Islet precursor cell (in vitro differentiated cells): ENCODE measurements around the gene ELFN1.

Experiments used
- DNase-seq: peaks from one replicate; pipeline ENCODE4 v3.0.0-alpha.2; 2018

ELFN1 gene

DNA sequence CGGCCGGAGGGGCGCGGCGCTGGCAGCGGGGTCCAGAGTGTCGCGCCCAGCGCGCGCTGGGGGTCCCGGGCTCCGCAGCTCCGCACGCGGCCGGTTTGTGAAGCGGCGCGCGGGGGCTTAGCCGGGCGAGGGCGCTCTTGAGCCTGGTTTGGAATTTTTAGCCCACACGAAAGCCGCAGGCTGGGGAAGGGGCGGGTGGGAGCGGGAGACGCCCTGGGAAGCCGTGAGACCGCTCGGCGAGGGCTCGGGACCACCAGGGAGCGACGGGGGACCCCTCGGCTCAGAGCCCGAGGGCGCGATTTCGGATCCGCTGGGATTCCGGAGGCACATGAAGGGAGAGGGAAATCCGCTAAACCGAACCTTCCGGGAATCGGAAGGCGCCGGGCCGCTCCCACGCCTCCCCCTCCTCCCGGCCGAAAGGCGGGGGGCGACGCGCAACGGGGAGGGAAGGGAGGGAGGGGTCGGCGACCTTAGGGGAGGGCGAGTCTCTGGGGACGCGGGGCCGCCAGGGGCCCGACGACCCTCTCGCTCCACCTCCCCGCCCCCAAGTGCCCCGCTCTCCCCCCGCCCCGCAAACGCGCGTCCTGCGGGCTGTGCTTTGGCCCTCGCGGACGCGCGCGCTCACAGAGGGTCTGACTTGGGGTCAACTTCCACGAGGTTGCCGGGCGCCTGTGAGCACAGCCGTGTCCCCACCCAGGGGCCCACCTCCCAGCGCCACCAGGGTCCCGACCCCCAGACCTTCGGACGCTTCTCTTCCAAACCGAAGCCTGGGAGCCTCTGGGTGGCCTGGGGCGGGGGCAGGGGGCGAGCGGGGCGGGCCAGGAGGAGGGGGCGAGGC is 5.1 kb upstream of the ELFN1 start:
- peak; percentile 87 for DNase-seq

DNA sequence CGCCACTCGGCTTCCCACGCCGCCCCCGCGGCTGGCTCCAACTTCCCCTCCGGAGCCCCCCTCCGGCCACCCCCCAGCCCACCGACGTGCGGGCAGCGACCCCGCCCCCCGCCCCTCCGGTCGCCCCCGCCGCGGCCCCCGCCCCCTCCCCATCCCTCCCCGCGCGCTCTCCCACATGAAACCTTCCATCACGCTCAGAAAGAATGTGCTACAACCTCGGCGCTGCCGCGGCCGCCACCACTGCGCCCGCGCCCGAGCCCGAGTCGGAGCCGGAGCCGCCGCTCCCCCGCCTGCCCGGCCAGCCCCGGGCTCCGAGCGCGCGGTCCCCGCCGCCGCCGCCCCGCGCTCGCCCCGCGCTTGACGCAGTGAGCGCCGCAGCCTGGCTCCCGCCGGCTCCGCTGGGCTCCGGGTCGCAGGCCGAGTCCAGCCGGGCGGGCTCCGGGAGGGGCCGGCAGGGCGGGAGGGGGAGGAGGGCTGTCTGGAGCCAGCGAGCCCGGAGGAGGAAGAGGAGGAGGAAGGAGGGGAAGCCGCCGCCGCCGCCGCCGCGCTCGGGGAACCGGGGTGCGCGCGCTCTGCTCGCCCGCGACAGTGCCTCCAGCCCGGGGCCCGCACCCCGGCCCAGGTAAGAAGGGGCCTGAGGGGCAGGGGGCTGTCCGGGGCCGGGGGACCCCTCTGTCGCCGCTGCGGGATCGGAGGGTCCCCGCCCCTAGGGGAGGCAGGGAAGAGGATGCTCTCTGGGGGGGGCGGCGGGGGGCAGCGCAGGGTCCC is 4.3 kb upstream of the ELFN1 start:
- DNase-seq: peak; percentile 61

DNA sequence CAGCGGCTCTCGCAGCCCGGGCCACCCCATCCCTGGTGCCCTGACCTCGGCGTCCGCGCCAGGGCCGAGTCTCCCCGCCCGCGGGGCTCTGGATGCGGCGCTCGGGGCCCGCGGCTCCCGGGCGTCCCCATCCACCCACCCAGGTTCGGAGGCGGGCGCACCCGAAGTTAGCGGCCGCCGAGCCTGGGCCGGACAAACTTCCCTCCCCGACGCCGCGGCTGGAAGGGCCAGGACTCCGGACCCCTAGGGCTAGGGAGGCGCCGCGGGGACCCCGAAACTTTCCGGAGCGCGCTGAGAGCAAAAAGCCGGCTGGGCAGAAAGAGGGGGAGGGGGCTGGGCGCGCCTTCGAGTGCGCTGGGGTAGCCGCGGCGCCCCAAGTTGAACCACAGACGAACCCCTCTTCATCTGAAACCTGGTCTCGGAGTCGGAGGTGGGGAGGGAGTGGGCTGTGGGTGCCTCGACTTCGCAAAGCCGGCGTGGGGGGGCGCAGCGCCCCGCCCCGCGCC is 3.7 kb upstream of the ELFN1 start:
- peak; percentile 56 for DNase-seq

DNA sequence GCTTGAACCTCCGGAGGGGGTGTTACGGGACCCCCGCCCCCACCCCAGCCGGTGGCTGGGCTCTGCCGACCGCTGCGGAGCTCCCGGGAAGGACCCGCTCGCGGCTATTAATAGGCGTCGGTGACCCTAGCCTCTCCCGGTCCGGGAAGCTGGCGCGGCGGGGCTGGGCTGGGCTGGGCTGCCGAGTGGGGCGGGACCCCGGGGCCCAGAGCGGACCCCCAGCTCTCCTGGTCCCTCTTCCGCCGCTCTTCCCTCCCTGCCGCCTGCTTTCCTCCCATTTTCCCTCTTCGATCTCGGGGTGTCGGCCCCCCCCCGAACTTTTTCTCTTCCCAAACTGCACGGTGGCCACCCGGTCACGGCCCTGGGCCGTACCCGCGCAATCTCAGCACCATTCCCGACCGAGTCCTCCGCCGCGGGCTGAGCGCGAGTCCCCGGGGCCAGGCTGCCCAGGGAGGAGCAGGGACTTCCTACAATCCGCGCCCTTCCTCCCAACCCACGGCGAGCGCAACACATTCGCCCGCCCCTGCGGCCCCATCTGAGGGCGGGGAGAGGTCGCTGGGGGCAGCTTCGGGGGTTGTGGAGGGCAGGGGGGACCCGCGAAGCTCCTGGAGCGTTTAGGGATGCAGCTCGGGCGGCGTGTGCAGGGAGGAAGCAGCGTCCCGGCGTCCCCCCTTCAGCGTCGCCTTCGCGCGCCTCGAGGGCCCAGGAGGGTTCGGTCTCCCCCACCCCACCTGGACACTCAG is 3.1 kb upstream of the ELFN1 start:
- peak; percentile 59 for DNase-seq

DNA sequence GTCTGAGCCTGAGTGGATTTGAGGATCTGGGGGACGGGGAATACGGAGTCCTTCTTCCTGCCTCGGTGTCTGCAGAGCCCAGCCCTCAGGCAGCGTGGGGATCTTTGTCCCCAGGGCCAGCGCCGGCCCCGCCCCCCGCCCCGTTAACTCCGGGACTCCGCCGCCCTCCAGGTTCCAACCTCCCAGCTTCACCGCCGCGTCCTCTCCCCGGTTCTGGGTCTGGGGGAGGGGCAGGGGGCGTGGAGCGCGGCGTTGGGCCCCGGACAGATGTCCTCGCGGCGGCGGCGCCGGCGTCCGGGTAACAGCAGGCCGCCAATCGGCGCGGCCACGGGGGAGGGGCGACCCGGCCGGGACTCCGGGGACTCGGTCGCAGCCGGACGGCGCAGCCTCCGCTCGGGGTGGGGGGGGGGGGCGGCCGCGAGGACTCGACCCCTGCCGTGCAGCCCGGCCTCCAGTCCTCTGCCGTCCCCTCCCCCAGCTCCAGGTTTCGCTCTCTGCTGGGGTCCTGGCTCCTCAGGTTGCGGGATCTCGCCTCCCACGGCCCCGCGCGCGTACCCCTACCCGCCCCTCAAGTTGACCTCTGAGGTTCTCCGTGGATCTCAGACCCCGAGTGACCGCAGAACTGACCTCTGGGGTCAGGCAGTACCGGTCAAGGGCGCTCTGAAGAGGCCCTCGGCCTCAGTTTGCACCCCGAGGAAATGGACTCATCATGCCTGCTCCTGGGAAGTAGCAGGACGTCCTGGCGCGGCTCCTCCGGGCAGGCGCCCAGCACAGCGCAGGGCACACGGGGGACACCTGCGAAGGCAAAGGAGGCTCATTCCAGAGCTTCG is 2.3 kb upstream of the ELFN1 start:
- DNase-seq: peak; percentile 65

DNA sequence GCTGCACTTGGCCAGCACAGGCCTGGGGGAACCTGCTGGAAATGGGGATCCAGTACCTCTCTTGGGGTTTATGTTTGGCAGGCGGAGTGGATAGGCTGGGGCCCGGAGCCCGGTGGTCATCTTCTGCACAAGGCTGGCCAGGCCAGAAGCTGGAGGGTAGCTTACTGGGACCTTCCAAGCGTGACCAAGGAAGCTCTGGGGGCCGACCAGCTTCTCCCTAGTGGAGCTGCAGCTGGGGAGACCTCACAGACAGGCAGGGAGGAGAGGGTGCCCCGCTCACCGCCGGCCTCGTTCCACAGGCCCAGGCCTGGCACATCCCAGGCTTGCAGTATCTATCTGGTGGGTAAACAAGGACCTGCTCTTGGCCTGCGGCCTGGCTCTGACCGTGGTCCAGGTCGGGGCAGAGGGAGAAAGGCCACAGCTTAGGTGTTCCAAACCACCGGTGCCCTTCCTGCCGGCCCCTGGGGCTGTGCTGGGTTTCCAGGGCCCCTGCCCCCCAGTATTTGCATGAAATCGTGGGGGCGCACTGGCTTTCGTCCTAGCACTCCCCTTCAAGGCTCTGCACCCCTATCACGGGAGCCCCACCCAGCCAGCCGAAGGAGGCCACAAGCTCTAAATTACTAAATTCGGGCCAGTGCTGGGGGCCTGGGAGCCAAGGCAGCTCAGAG is 1.5 kb upstream of the ELFN1 start:
- DNase-seq: peak; percentile 58

DNA sequence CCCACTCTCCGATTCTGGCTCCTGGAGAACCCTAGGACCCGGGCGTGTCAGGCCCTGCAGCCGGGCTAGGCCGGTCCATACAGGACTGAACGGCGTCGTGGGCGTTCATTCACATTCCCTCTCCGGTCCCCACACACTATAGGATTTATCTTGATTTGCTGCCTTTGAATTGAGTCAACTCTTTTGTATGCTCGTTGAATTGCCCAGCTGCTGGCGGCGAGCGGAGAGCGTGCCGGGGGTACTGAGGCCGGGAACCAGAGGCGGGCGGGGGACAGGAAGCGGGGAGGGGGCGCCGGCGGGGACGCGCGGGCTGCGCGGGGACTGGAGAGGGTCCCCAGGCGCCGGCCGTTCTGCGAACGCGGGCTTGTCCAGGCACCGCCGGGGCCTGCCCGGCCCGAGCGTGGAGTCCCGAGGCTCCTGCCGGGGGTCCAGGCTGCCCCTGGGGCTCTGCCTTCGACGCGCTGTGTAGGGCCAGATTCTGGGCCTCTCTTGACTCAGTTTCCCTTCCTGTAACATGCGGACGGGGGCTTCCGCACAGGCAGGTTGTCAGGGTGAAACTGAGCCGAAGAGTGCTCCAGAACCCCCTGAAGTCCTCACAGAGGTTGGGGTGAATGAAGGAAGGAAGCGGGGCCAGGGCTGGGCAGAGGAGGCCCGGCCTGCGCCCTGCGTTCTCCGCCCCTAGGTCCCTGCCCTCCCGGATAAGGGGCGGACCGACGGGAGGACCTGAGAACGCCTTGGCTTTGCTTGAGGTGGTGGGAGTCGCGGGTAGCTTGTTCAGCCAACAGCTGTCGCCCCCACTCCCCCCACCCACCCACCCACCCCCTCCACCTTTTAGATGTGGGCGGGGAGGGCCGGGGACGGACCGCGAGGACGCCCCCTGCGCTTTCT is 769 bp upstream of the ELFN1 start:
- DNase-seq: peak; percentile 85

DNA sequence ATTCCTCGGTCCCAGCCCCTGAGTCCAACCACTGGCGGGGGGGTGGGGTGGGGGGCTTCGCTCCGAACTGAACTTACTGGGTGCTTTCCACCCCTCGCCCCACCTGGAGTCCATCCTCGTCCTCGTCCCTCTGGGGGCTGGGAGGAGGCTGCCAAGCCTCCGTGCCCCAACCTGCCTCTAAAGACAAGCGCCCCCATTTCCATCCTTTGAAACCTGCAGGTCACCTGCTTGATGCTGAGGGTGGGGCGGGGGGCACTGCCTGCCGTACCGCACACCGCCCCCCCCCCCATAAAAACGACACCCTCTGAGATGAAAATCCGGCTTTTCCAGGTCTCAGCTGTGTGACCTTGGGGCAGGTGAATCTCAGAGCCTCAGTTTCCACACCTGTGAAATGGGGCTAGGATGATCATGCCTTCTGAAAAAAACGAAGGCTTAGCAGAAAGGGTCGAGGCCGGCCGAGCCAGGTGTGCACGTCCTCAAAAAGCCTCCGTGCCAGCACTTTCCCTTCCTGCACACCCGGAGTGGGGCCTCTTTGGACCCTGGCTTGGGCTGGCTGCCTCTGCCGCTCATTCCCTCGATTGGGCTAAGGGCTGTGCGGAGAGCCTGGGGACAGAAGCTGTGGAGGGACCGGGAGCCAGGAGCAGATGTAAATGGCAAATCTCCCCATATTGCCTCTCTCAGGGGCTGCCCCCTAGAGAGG is 967 bp downstream of the ELFN1 start:
- peak; percentile 46 for DNase-seq

DNA sequence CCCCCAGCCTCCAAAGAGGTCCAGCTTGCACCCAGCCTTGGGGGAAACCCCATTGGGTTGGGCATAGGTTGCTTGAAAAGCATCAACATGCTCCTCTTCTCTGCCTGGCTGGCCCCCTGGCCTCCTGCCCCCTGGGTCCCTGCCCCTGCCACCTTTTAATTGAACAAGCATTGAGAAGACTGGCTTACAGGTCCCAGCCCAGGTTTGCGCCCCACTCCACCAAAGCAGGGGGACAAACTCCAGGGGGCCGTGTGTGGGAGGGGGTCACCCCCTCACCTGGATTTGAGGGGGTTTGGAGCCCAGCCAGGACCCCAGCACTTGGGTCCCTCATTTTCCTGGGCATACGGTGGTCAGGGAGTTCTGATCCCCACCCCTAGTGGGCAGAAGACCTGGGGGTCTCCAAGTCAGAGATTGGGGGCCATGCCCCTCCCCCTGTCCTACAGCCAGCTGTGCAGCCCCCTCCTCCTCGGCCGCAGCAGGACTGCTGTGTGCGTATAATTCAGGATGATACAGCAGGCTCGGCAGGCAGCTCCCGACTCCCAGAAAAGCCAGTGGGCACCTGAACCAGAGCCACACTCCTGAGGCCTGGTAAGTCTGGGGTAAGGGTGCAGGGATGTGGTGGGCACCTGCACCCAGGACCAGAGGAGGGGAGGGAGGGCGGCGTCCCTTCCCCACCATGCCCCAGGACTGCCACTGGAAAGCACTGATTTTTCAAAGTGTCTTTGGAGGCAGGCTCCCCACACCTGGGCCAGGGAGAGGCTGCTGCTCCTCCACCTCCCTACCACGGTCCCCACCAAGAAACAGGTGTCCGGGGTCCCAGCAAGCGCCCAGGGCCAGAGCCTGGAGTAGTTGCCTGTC is 1.7 kb downstream of the ELFN1 start:
- DNase-seq: peak; percentile 38

DNA sequence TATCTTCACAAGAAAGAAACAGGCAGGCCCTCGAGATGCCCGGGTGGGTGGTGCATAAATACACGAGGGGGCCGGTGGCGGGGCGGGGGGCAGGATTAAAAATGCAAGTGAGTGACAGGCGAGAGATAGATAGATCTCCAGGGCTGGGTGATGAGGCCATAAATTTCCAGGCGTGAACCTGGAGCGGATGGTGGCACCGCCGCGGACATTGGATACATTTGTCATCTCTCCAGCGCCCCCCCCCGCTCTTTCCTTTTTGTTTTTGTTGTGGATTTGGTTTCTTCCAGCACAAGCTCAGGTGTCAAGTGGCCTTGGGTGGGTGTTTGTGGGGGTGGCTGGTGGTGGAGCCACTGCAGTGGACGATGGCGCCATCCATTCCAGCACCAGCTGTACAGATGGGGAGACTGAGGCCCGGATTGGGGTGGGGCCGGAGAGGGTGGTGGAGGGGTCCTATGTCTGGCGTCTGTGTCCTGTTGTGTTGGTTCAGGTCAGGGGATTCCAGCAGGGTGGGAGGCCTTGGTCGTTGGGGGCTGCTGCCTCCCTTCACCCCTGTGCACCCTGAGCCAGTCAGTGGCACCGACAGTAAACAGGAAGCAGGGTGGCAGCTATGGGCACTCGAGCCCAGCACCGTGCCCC is 2.9 kb downstream of the ELFN1 start:
- DNase-seq: peak; percentile 38

DNA sequence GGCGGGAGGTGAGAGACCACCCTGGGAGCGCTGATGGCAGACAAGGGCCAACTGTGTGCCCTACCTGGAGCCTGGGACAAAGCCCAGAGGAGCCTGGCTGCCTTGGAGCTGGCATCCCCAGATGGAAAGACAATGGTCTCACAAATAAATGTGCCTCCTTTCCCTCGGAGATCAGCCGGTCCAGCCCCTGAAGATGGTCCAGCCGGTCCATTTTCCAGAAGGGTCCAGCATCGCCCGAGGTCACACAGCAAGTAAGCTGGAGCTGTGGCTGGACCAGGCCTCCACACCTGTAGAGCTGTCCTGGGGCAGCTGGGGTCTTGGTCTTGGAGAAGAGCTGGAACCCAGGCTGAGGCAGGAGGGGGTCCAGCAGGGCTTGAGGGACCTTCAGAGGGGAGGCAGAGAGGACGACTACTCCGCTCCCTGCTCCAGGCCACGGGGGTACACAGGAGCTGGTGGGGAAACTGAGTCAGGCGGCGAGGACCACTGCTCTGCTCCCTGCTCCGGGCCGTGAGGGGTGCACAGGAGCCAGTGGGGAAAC is 3.6 kb downstream of the ELFN1 start:
- peak; percentile 40 for DNase-seq

DNA sequence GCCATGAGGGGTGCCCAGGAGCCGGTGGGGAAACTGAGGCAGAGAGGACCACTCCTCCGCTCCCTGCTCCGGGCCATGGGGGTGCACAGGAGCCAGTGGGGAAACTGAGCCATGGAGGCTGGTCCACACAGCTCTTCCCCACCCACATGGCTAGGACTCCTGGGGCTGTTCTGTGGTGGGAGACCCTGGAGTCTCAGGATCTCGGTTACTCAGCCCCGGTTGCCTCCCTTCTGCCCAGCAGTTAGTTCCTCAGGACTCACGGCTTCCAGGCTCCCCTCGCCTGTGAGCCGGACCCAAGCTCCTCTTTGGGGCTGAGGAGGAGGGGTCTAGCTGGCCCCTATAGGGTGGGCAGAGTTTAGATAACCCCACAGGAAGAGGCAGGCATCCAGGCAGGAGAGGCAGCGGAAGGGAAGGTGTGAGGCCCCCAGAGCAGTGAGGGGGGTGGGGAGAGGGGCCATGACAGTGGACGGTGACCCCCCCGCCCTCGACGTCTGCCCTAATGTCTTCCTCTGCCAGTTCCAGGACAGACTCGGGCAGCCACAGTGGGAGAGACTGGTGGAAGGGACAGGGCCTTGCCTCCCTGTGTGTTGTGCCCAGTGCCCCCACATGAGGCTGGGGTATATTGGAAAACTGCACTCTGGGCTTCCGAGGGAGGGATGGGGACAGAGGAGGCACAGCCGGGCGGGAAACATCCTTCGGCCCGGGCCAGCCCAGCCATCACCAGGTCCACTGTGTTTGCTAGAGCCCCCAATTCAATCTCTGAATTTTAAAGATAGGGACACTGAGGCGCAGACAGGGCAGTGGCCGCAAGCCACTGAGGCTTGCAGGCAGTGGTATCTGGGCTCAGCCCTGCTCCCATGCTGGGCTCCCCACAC is 4.3 kb downstream of the ELFN1 start:
- peak; percentile 43 for DNase-seq

DNA sequence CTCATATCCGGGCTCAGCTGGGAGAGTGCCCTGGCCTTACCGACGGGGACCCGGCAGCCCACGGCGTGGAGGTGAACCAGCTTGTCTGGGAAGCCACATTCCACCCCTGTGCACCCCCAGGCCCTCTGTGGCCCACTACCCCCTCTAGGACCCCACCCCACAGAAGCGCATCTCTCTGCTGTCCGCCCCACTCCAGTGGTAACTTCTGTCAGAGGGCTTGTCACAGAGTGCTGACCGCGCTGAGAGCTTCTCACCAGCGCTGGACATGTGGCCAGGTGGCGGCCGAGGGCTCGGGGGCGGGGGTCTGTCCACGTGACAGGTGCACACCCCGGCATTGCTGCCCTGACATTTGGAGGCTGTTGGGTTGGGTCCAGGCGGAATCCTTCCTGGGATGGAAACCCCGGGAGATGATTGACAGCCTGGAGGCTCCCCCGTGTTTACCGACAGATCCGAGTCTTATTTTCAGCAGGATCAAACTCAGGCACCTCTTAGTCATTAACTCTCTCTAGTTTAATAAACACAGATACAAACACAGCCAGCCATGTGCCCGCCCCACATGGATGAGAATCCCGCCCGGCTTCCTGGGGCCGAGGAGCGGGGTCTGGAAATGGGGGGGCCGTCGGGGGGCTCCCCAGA is 5.1 kb downstream of the ELFN1 start:
- no peak for DNase-seq

DNA sequence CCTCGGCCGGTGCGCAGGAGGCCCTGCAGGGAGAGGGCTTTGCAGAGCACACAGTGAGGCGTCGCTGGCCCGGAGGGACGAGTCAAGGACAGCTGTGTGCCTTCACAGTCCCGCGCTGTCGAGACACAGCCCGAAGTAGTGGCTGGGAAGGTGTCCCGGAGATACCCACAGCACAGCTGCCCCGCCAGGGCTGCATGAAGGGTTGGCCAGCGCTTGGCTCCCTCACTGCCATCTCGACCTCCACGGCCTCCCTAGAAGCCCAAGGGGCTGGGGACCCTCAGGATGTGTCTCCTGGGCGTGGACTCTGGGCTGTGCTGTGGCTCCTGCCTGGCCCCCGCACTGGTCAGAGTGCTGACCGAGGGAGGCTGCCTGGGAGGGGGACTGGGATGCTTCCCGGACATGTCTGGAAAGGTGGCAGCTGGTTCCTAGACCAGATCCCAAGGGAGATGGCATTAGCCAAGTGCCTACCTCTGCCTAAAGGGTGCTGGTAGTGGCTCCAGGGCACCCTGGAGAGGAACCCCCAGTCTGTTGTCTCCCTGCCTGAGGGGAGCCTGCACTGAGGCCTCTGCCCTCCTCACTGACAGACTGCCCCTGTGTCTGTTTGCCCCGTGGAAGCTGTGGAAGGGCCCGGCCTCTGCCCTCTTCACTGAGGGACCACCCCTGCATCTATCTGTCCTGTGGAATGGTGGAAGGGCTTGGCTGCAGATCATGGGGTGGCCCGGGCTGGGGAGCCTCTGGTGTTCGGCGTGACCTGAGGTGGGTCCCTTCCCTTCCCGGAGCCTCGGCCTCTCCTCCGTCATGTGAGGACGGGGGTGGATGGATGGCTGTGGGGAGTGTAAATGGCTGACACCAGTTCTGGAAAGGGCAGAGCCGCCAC is 5.8 kb downstream of the ELFN1 start:
- peak; percentile 51 for DNase-seq

DNA sequence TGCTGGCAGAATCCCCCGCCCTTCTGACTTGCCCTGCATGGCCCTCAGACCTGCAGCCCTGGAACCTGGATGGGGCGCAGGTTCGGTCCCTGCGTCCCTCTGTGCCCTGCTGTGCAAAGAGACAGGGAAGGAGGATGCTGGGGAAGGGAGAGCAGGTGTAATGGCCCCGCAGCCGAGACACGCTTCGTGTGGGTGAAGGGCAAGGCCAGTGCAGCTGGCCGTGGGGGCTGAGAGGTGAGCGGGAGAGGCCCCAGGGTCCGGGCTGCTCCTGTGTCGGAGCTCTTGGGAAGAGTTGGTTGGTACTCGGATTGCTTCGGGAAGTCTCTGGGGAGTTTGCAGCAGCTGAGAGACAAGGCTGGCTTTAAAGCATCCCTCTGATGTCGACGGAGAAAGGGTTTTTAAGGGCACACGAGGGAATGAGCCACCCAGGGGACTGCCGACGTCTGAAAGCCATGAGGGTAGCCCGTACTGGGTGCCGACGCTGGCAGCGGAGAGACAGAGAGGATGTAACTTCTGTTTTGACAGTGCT is 6.5 kb downstream of the ELFN1 start:
- DNase-seq: no peak
